Measurements from ENCODE around the gene APLP1. TPM values are rescaled to one million over a fixed set of nuclear protein-coding genes. Genes with fewer than 3 reads are reported as not detected.

The APLP1 gene
- total and polyA plus RNA-seq, 4 donors, result 0.08 to 0.51 (median 0.16) TPM; not detected in 1

GRCh38 chr19:35894342-35894741, 26.0 kb downstream of the APLP1 start:
- TF ChIP-seq JUND (IDR thresholded peaks at IDR 0.05) (no peak), HNF4G (IDR thresholded peaks at IDR 0.05) (no peak), RAD21 (IDR thresholded peaks at IDR 0.05) (no peak), CTCF (IDR thresholded peaks at IDR 0.05; ENCODE audit: low read depth, low read length, missing input control) (no peak), GABPA (IDR thresholded peaks at IDR 0.05 in 1 of 2, conservative IDR thresholded peaks at IDR 0.05 in 1 of 2) (no peak), RXRA (IDR thresholded peaks at IDR 0.05) (no peak), ATF3 (IDR thresholded peaks at IDR 0.05) (no peak), HNF4A (conservative IDR thresholded peaks at IDR 0.05) (no peak), REST (IDR thresholded peaks at IDR 0.05) (no peak)
- no peak overlapping the region for H3K9ac ChIP-seq (ENCODE audit: low read depth in 1 of 2, low read length in 2 of 2)
- no peaks in the 10 kb centered on the region for H3K4me1 ChIP-seq (ENCODE audit: control insufficient read depth in 4 of 4, insufficient read depth in 4 of 4, low read length in 3 of 4)
- peaks cover 6 to 23% (median 12%) of the 10 kb centered on the region in 4 donors for H3K36me3 ChIP-seq (ENCODE audit: control insufficient read depth in 4 of 4, insufficient read depth in 3 of 4, low read depth in 1 of 4, low read length in 3 of 4)
- no peaks in the 10 kb centered on the region for H3K9me3 ChIP-seq (ENCODE audit: control insufficient read depth in 4 of 4, low read length in 3 of 4)
- H3K27ac ChIP-seq (ENCODE audit: low read depth in 1 of 2, low read length in 2 of 2), result no peak overlapping the region
- 96% methylated on average over 2 of the region's 2 CpGs for WGBS
- H3K27me3 ChIP-seq (ENCODE audit: control insufficient read depth in 4 of 4, insufficient read depth in 4 of 4, low read length in 3 of 4), result no peaks in the 10 kb centered on the region
- no peak for DNase-seq (ENCODE audit: low spot score)
- no peak overlapping the region for H3K4me3 ChIP-seq (ENCODE audit: low read depth in 1 of 3, low read length in 3 of 3)

GRCh38 chr19:35895911-35896642, 27.7 kb downstream of the APLP1 start:
- H3K4me1 ChIP-seq (ENCODE audit: control insufficient read depth in 4 of 4, insufficient read depth in 4 of 4, low read length in 3 of 4), result peaks cover 0 to 4% (median 2%) of the 10 kb centered on the region in 4 donors
- WGBS, result 84% methylated on average over 21 of the region's 21 CpGs
- H3K4me3 ChIP-seq (ENCODE audit: low read depth in 1 of 3, low read length in 3 of 3), result no peak overlapping the region
- H3K27me3 ChIP-seq (ENCODE audit: control insufficient read depth in 4 of 4, insufficient read depth in 4 of 4, low read length in 3 of 4), result no peaks in the 10 kb centered on the region
- peaks cover 3 to 16% (median 8%) of the 10 kb centered on the region in 4 donors for H3K36me3 ChIP-seq (ENCODE audit: control insufficient read depth in 4 of 4, insufficient read depth in 3 of 4, low read depth in 1 of 4, low read length in 3 of 4)
- H3K27ac ChIP-seq (ENCODE audit: low read depth in 1 of 2, low read length in 2 of 2), result no peak overlapping the region
- no peaks in the 10 kb centered on the region for H3K9me3 ChIP-seq (ENCODE audit: control insufficient read depth in 4 of 4, low read length in 3 of 4)
- DNase-seq (ENCODE audit: low spot score), result no peak
- H3K9ac ChIP-seq (ENCODE audit: low read depth in 1 of 2, low read length in 2 of 2), result no peak overlapping the region
- no peak for TF ChIP-seq YY1 (IDR thresholded peaks at IDR 0.05)
- no peak for TF ChIP-seq HNF4A (conservative IDR thresholded peaks at IDR 0.05)
- no peak for TF ChIP-seq FOXA2 (IDR thresholded peaks at IDR 0.05)
- TF ChIP-seq RAD21 (IDR thresholded peaks at IDR 0.05), result no peak
- TF ChIP-seq MAX (IDR thresholded peaks at IDR 0.05), result no peak
- TF ChIP-seq ZBTB33 (IDR thresholded peaks at IDR 0.05), result no peak
- TF ChIP-seq CTCF (IDR thresholded peaks at IDR 0.05; ENCODE audit: low read depth, low read length, missing input control), result no peak
- TF ChIP-seq HNF4G (IDR thresholded peaks at IDR 0.05), result no peak
- TF ChIP-seq EGR1 (IDR thresholded peaks at IDR 0.05; ENCODE audit: low read depth in 2 of 2), result no peak
- TF ChIP-seq ATF3 (IDR thresholded peaks at IDR 0.05), result no peak
- TF ChIP-seq REST (IDR thresholded peaks at IDR 0.05), result no peak
- TF ChIP-seq SP1 (IDR thresholded peaks at IDR 0.05), result no peak
- no peak for TF ChIP-seq JUND (IDR thresholded peaks at IDR 0.05)

All from liver (tissue), 9 donors.